LNCaP clone FGC (cell line): Measurements from ENCODE around the gene MAP7.

Source experiments
- DNase-seq: peaks from one replicate; pipeline ENCODE4 v3.0.0-alpha.2; 2011; ENCODE audit warnings: low read depth
- H3K4me3 ChIP-seq: 2 replicates; pipeline ENCODE4 v1.5.1; 2011; ENCODE audit warnings: mild to moderate bottlenecking, low read depth, low read length, control low read depth
- CTCF ChIP-seq: IDR thresholded peaks from 2 replicates; pipeline ENCODE4 v1.5.1; 2012; ENCODE audit warnings: mild to moderate bottlenecking; ENCODE audit not compliant: control insufficient read depth, insufficient read depth; ENCODE audit errors: extremely low read depth

MAP7 gene

GRCh38 chr6:136335736-136336363 lies 214.4 kb downstream of the MAP7 start:
- TF ChIP-seq CTCF, result no peak
- no peak overlapping the region for H3K4me3 ChIP-seq
- no peak for DNase-seq

- H3K4me3 ChIP-seq, result no peak overlapping the region
- no peak for TF ChIP-seq CTCF
- DNase-seq, result no peak
Measured at GRCh38 chr6:136334853-136335252, 215.4 kb downstream of the MAP7 start.

- no peak for TF ChIP-seq CTCF
- no peak overlapping the region for H3K4me3 ChIP-seq
- DNase-seq, result no peak
Measured at GRCh38 chr6:136334465-136334846, 215.8 kb downstream of the MAP7 start.

- no peak for DNase-seq
- no peak overlapping the region for H3K4me3 ChIP-seq
- TF ChIP-seq CTCF, result no peak
Measured at GRCh38 chr6:136333824-136334464, 216.3 kb downstream of the MAP7 start.

- DNase-seq, result no peak
- H3K4me3 ChIP-seq, result no peak overlapping the region
- TF ChIP-seq CTCF, result no peak
Measured at GRCh38 chr6:136331461-136331860, 218.8 kb downstream of the MAP7 start.

GRCh38 chr6:136330634-136331033 lies 219.6 kb downstream of the MAP7 start:
- H3K4me3 ChIP-seq, result no peak overlapping the region
- DNase-seq, result no peak
- TF ChIP-seq CTCF, result no peak
